Neuronal stem cell (in vitro differentiated cells): ENCODE measurements around the gene MFRP.

Source experiments
- DNase-seq: peaks from one replicate; pipeline ENCODE4 v3.0.0-alpha.2; 2013; ENCODE audit warnings: low spot score
- H2AFZ ChIP-seq: one replicate; pipeline ENCODE4 v1.6.1; 2013; ENCODE audit warnings: mild to moderate bottlenecking, low read length, inconsistent platforms
- H2AK5ac ChIP-seq: 2 replicates; pipeline ENCODE4 v1.6.1; 2013; ENCODE audit warnings: low read depth, mild to moderate bottlenecking, inconsistent platforms, low read length, moderate library complexity, mixed read lengths
- H2BK120ac ChIP-seq: 2 replicates; pipeline ENCODE4 v1.6.1; 2013; ENCODE audit warnings: low read depth, mild to moderate bottlenecking, inconsistent platforms, low read length, moderate library complexity, mixed read lengths
- H2BK12ac ChIP-seq: one replicate; pipeline ENCODE4 v1.6.1; 2013; ENCODE audit warnings: low read length, inconsistent platforms
- H2BK15ac ChIP-seq: 2 replicates; pipeline ENCODE4 v1.6.1; 2013; ENCODE audit warnings: mild to moderate bottlenecking, low read length, inconsistent platforms, mixed read lengths
- H2BK5ac ChIP-seq: one replicate; pipeline ENCODE4 v1.6.1; 2013; ENCODE audit warnings: inconsistent platforms, mild to moderate bottlenecking, low read length, moderate library complexity
- H3K14ac ChIP-seq: one replicate; pipeline ENCODE4 v1.6.1; 2013; ENCODE audit warnings: low read length, inconsistent platforms
- H3K18ac ChIP-seq: 2 replicates; pipeline ENCODE4 v1.6.1; 2013; ENCODE audit warnings: low read length, inconsistent platforms
- H3K23ac ChIP-seq: 2 replicates; pipeline ENCODE4 v1.6.1; 2013; ENCODE audit warnings: low read depth, mild to moderate bottlenecking, mixed read lengths, low read length, inconsistent platforms; ENCODE audit not compliant: poor library complexity
- H3K27ac ChIP-seq: replicated peaks from 3 replicates; pipeline ENCODE4 v1.5.1; 2013; ENCODE audit warnings: low read length, inconsistent platforms
- H3K27me3 ChIP-seq, 3 experiments: 2 replicates each; pipeline ENCODE4 v1.6.1; 2013; ENCODE audit warnings: low read length in 3 of 3, mild to moderate bottlenecking in 2 of 3, inconsistent platforms in 1 of 3, low read depth in 1 of 3, mixed read lengths in 1 of 3, moderate library complexity in 1 of 3; ENCODE audit not compliant: control insufficient read depth in 3 of 3, insufficient read depth in 3 of 3
- H3K36me3 ChIP-seq, 2 donors: replicated peaks in 1 of 2; 2 replicates each; pipeline ENCODE4 v1.6.1; 2013; ENCODE audit warnings: low read length in 2 of 2; ENCODE audit not compliant: control insufficient read depth in 2 of 2, insufficient read depth in 2 of 2
- H3K4ac ChIP-seq: 2 replicates; pipeline ENCODE4 v1.6.1; 2013; ENCODE audit warnings: inconsistent platforms, mild to moderate bottlenecking, low read length, moderate library complexity
- H3K4me1 ChIP-seq, 2 donors: 1 replicate in 1 of 2; 2 replicates in 1 of 2; pipeline ENCODE4 v1.6.1; 2013; ENCODE audit warnings: low read length in 2 of 2, low read depth in 1 of 2; ENCODE audit not compliant: control insufficient read depth in 2 of 2, insufficient read depth in 1 of 2
- H3K4me2 ChIP-seq: one replicate; pipeline ENCODE4 v1.6.1; 2013; ENCODE audit warnings: mild to moderate bottlenecking, low read length, inconsistent platforms; ENCODE audit not compliant: insufficient read depth, poor library complexity, severe bottlenecking
- H3K4me3 ChIP-seq, 2 donors: 2 replicates each; pipeline ENCODE4 v1.5.1; 2013; ENCODE audit warnings: low read length in 2 of 2, mild to moderate bottlenecking in 2 of 2, inconsistent platforms in 1 of 2, moderate library complexity in 1 of 2
- H3K79me1 ChIP-seq: one replicate; pipeline ENCODE4 v1.6.1; 2013; ENCODE audit warnings: low read depth, mild to moderate bottlenecking, inconsistent platforms, low read length, moderate library complexity
- H3K9ac ChIP-seq: one replicate; pipeline ENCODE4 v1.6.1; 2013; ENCODE audit warnings: mild to moderate bottlenecking, low read depth, low read length, inconsistent platforms; ENCODE audit not compliant: poor library complexity
- H3K9me3 ChIP-seq, 2 donors: replicated peaks in 1 of 2; 2 replicates each; pipeline versions ENCODE3 to v1.6.1; 2013; ENCODE audit warnings: low read length in 2 of 2, mild to moderate bottlenecking in 2 of 2, inconsistent platforms in 1 of 2, low read depth in 1 of 2, mixed read lengths in 1 of 2, moderate library complexity in 1 of 2; ENCODE audit not compliant: control insufficient read depth in 2 of 2, insufficient read depth in 1 of 2
- H4K8ac ChIP-seq: one replicate; pipeline ENCODE4 v1.6.1; 2013; ENCODE audit warnings: low read depth, mild to moderate bottlenecking, inconsistent platforms, low read length, moderate library complexity
- H4K91ac ChIP-seq: one replicate; pipeline ENCODE4 v1.6.1; 2013; ENCODE audit warnings: low read length, low read depth, mild to moderate bottlenecking, inconsistent platforms; ENCODE audit not compliant: poor library complexity
- WGBS, 2 donors: extraction: QIAGEN DNeasy Blood & Tissue Kit; methylation state at CpG; one replicate each; pipeline ENCODE4 v1.1.7; 2013; ENCODE audit warnings: missing lambda C conversion rate in 2 of 2, mixed read lengths in 1 of 2; ENCODE audit not compliant: insufficient read length in 2 of 2, insufficient replicate concordance in 1 of 2; ENCODE audit errors: extremely low coverage in 2 of 2; 5-methylcytosine and 5-hydroxymethylcytosine counted together

MFRP gene

DNA sequence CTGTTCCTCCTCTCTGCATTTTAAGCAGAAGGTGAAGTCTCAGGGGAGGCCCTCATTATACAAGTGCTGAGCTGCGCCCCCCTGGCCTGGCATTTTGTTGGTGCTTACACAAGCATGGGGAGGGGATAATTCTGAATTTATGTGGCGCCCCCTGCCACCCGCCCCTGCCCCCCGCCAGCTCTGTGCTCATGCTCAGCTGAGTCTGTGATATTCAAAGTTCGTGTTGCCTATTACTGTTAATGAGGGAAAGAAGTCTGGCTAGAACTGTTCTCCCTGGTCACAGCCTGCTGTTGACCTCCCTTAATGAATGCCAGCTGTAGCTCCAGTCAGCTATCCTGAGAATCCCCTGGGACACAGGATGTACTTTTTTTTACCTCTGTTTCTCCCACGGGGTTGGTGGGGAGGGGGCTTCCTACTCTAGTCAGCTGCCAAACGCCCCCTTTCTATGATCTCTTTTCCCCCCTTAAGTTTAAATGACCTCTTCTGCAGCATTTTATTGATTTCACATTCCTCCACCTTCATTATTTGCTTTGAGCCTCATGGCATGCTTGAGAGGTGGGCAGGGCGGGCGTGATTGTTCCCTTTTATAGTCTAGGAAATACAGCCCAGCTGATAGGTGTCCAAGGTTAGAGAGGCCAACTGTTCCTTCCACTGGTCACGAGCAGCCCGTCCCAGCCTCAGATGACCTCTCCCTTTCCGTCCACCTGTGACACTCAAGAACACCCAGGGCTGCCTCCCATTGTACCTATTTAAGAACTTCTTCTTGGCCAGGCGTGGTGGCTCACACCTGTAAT, 22.8 kb upstream of the MFRP start:
- H2BK12ac ChIP-seq, result no peak overlapping the region

DNA sequence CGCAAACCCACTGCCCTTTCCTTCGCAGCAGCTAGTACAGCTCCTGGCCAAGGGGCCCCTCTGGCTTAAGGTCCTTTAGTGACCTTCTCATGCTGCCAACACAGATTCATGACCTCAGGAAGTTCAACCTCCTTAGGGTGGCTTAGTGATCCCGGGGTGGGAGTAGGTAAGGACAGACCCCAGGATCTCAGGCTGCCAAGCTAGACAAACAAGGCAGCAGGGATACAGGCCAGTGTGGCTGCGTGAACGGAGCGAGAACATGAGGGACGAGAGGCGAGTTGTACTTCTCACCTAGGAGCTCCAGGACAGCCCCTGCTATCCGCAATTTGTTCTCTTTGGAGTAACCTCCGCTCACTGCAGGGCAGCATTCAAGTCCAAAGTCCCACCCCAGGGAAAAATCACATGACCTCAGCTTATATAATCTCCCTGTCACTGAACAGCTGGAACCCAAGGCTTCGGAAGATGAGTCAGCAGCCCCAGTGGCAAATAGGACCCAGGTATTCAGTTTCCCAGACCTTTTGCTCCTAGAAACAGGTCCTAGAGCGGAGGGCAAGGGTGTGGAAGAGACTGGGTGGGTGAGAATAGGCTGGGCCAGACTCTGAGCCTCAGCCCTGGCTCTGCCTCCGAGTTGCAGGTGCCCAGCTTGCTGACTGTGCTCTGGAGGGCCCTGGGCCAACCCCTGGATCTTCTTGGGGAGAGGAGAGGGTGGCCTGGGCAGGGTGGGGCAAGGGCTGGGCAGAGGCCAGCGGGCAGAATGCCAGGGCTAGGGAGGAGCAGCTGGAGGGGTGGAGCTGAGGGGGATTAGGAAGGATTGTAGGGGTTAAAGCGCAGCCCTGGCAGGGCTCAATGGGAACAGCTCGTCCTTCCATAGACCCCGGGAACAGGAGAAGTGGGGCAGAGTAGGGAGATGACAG, 21.9 kb upstream of the MFRP start:
- no peak overlapping the region for H3K4ac ChIP-seq
- no peak overlapping the region for H3K14ac ChIP-seq
- peaks cover 3 to 4% of the 10 kb centered on the region in 2 donors for H3K9me3 ChIP-seq
- H2BK15ac ChIP-seq, result no peak overlapping the region
- H2AFZ ChIP-seq, result no peak overlapping the region
- H4K8ac ChIP-seq, result no peak overlapping the region
- WGBS, 2 donors, result no CpG with 5 or more reads among the region's 17 CpGs
- peaks cover 4 to 16% of the 10 kb centered on the region in 2 donors for H3K4me1 ChIP-seq
- no peaks in the 10 kb centered on the region for H3K36me3 ChIP-seq
- no peak overlapping the region for H2BK12ac ChIP-seq
- H3K79me1 ChIP-seq, result no peaks in the 10 kb centered on the region
- H3K18ac ChIP-seq, result no peak overlapping the region
- H2BK120ac ChIP-seq, result no peak overlapping the region
- no peak overlapping the region for H3K4me2 ChIP-seq
- H2BK5ac ChIP-seq, result no peak overlapping the region
- H4K91ac ChIP-seq, result no peak overlapping the region
- no peak overlapping the region for H3K23ac ChIP-seq
- no peak for DNase-seq
- H2AK5ac ChIP-seq, result peak overlapping the region; percentile 31
- H3K27me3 ChIP-seq, result peaks cover 2 to 79% (median 15%) of the 10 kb centered on the region in 3 experiments
- H3K9ac ChIP-seq, result no peak overlapping the region
- H3K4me3 ChIP-seq, result no peak overlapping the region
- no peak overlapping the region for H3K27ac ChIP-seq

More for the DNA sequence above, 22.8 kb upstream of the MFRP start:
- H3K36me3 ChIP-seq, result no peaks in the 10 kb centered on the region
- peaks cover 3% of the 10 kb centered on the region in 2 donors for H3K9me3 ChIP-seq
- no peak overlapping the region for H4K91ac ChIP-seq
- H3K4ac ChIP-seq, result no peak overlapping the region
- H2AFZ ChIP-seq, result no peak overlapping the region
- no peak overlapping the region for H3K27ac ChIP-seq
- H4K8ac ChIP-seq, result no peak overlapping the region
- no peak overlapping the region for H3K18ac ChIP-seq
- H2BK15ac ChIP-seq, result no peak overlapping the region
- H2BK5ac ChIP-seq, result no peak overlapping the region
- H3K79me1 ChIP-seq, result no peaks in the 10 kb centered on the region
- no peak overlapping the region for H3K4me3 ChIP-seq
- no peak overlapping the region for H3K14ac ChIP-seq
- H2AK5ac ChIP-seq, result no peak overlapping the region
- no CpG with 5 or more reads among the region's 13 CpGs for WGBS, 2 donors
- peaks cover 2 to 73% (median 10%) of the 10 kb centered on the region in 3 experiments for H3K27me3 ChIP-seq
- no peak overlapping the region for H3K23ac ChIP-seq
- no peak overlapping the region for H3K9ac ChIP-seq
- no peak for DNase-seq
- H2BK120ac ChIP-seq, result no peak overlapping the region
- peaks cover 7 to 18% of the 10 kb centered on the region in 2 donors for H3K4me1 ChIP-seq
- no peak overlapping the region for H3K4me2 ChIP-seq

DNA sequence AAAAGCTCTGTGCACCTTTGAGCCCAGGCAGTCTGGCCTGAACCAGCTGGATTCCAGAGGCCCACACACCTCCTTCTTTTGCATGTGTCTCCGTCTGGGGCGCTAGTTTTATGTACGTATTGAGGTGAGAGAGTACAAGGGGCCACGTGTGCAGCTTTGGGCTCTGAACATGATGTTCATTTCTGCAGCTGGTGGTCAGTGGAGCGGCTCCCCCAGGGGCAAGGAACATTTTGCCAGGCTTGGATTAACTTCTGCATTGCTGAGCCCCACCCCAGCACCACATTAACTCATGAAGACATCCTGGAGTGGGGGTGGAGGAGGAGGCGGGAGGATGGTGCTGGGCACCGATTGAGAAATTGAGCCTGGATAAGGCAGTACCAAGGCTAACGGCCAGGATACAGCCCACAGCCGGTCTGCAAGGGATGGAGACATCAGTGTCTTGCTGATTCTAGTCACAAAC, 21.2 kb upstream of the MFRP start:
- Histone ChIP-seq H3K23ac (no peak overlapping the region), H3K36me3 (no peaks in the 10 kb centered on the region), H3K18ac (no peak overlapping the region), H3K4me2 (no peak overlapping the region), H3K4me1 (peaks cover 4 to 18% of the 10 kb centered on the region in 2 donors), H3K4me3 (no peak overlapping the region), H2AK5ac (no peak overlapping the region), H3K27ac (no peak overlapping the region), H2BK120ac (no peak overlapping the region), H4K8ac (no peak overlapping the region), H3K14ac (no peak overlapping the region), H2BK12ac (no peak overlapping the region), H3K9ac (no peak overlapping the region), H3K79me1 (no peaks in the 10 kb centered on the region), H3K4ac (no peak overlapping the region), H3K27me3 (peaks cover 2 to 85% (median 22%) of the 10 kb centered on the region in 3 experiments), H3K9me3 (peaks cover 3 to 4% of the 10 kb centered on the region in 2 donors), H2AFZ (no peak overlapping the region), H2BK15ac (no peak overlapping the region), H2BK5ac (no peak overlapping the region), H4K91ac (no peak overlapping the region)
- no CpG with 5 or more reads among the region's 9 CpGs for WGBS, 2 donors
- DNase-seq, result no peak
